Right lobe of liver (tissue), 6 donors: ENCODE results near the gene L3MBTL2. TPM values are rescaled to one million over a fixed set of nuclear protein-coding genes. Genes with fewer than 3 reads are reported as not detected.
"Not testable (repeated sequence)": the region's sequence is repeated elsewhere in the genome, so short reads cannot be mapped to it uniquely, and the experiment has no call there.

Source experiments
- ATAC-seq, 4 donors: fragments of 200-7000 bp; cut with Tn5 transposase; one replicate each; pipeline ENCODE4 v1.9.1; 2020; ENCODE audit warnings: mild to moderate bottlenecking in 4 of 4, moderate library complexity in 4 of 4
- DNase-seq, 3 donors: peaks; one replicate each; pipeline ENCODE4 v3.0.0-alpha.2; 2020
- H3K27ac ChIP-seq, 3 donors: fragments of 200-600 bp; one replicate each; pipeline ENCODE4 v1.8.0; 2022
- H3K27me3 ChIP-seq, 2 donors: fragments of 200-600 bp; one replicate each; pipeline ENCODE4 v1.8.0; 2022
- H3K36me3 ChIP-seq, 4 donors: fragments of 200-600 bp; sonication (generic) in 1 of 4; one replicate each; pipeline versions ENCODE4 v1.5.1 to v1.8.0; 2017 to 2022; ENCODE audit warnings: control low read depth in 1 of 4
- H3K4me1 ChIP-seq, 4 donors: fragments of 200-600 bp; sonication (generic) in 1 of 4; one replicate each; pipeline versions ENCODE4 v1.5.1 to v1.8.0; 2017 to 2022; ENCODE audit warnings: control low read depth in 1 of 4
- H3K4me3 ChIP-seq, 3 donors: fragments of 200-600 bp; one replicate each; pipeline ENCODE4 v1.8.0; 2022
- H3K9me3 ChIP-seq, 4 donors: fragments of 200-600 bp; sonication (generic) in 1 of 4; one replicate each; pipeline versions ENCODE4 v1.5.1 to v1.8.0; 2017 to 2022; ENCODE audit warnings: control low read depth in 1 of 4
- CTCF ChIP-seq, 4 donors: fragments of 200-600 bp in 3 of 4; fragments of 450-650 bp in 1 of 4; IDR thresholded peaks; one replicate each; pipeline versions ENCODE4 v1.5.1 to v1.8.0; 2016 to 2022; ENCODE audit warnings: antibody characterized with exemption in 4 of 4, mild to moderate bottlenecking in 2 of 4
- POLR2A ChIP-seq: fragments of 450-650 bp; IDR thresholded peaks from one replicate; pipeline ENCODE4 v1.6.1; 2017; ENCODE audit warnings: antibody characterized with exemption, mild to moderate bottlenecking
- WGBS: methylation state at CpG from one replicate; pipeline ENCODE4 v1.1.6; 2018; ENCODE audit warnings: low coverage, low lambda C conversion rate; ENCODE audit not compliant: insufficient coverage; ENCODE audit errors: missing lambda C conversion rate; 5-methylcytosine and 5-hydroxymethylcytosine counted together
- intact Hi-C, 2 donors: fragments of 100-400 bp; cut with DNase I; formaldehyde crosslinking; loops; one replicate each; pipeline versions ENCODE4 v1.11.2 to v1.14.1; 2022
- total RNA-seq, 6 experiments: library from RNA; depleted of rRNA in 2 of 6; stranded (reverse); fragments of >200 nt in 2 of 6; fragmentation: NEBNext Ultra II Directional in 3 of 6; extraction: Animal tissue kit (Norgen Biotek cat#: 25700) in 3 of 6; gene quantifications; one replicate each; pipeline versions ENCODE4 v1.1.0 to v1.2.4, GENCODE V29; 2016 to 2023
- donor health status: DM: no; HTN: yes; CAD: no.
- donor health status: DM: no; HTN: no; CAD: no.
- donor health status: DM: no; HTN: no; CAD: no.
- donor health status: DM: no; HTN: yes; CAD: no.
- donor health status: DM: no; HTN: yes; CAD: no.

The L3MBTL2 gene
- total RNA-seq, 6 experiments from 2014 or later = 6.6 to 11.7 (median 10.4) TPM

GRCh38 chr22:41175546-41175945 lies 29.6 kb upstream of the L3MBTL2 start:
- no peak overlapping the region for H3K27ac ChIP-seq
- H3K27me3 ChIP-seq = no peaks in the 10 kb centered on the region
- intact Hi-C loops = no loop called here
- DNase-seq (no peak), ATAC-seq (no peak)
- 61% methylated on average over 2 of the region's 2 CpGs for WGBS
- H3K36me3 ChIP-seq = peaks cover 11 to 86% (median 47%) of the 10 kb centered on the region in 4 donors
- TF ChIP-seq POLR2A = no peak
- TF ChIP-seq CTCF (IDR thresholded peaks at IDR 0.05) = no peak
- no peaks in the 10 kb centered on the region for H3K9me3 ChIP-seq
- peaks cover 0 to 7% (median 0%) of the 10 kb centered on the region in 4 donors for H3K4me1 ChIP-seq
- no peak overlapping the region for H3K4me3 ChIP-seq

- WGBS = 87% methylated on average over 10 of the region's 15 CpGs
- intact Hi-C loops = no loop called here
- TF ChIP-seq POLR2A (no peak), CTCF (IDR thresholded peaks at IDR 0.05) (no peak)
- DNase-seq (peak; percentile 38 to 59 (median 58)), ATAC-seq (peak; percentile 5 to 27 (median 14))
- peaks cover 0 to 2% (median 0%) of the 10 kb centered on the region in 4 donors for H3K4me1 ChIP-seq
- H3K36me3 ChIP-seq = peaks cover 11 to 75% (median 44%) of the 10 kb centered on the region in 4 donors
- H3K27me3 ChIP-seq = no peaks in the 10 kb centered on the region
- H3K9me3 ChIP-seq = no peaks in the 10 kb centered on the region
- no peak overlapping the region for H3K27ac ChIP-seq
- no peak overlapping the region for H3K4me3 ChIP-seq
Measured at GRCh38 chr22:41177040-41177621, 28.0 kb upstream of the L3MBTL2 start.

- ATAC-seq (peak; percentile 17 to 65 (median 38)), DNase-seq (peak in 2 of 3 donors; percentile 64 to 75)
- intact Hi-C loops = no loop called here
- Histone ChIP-seq H3K36me3 (peaks cover 11 to 68% (median 38%) of the 10 kb centered on the region in 4 donors), H3K4me3 (no peak overlapping the region), H3K27me3 (no peaks in the 10 kb centered on the region), H3K4me1 (no peaks in the 10 kb centered on the region), H3K9me3 (no peaks in the 10 kb centered on the region), H3K27ac (no peak overlapping the region)
- no peak for TF ChIP-seq POLR2A
- TF ChIP-seq CTCF (IDR thresholded peaks at IDR 0.05) = no peak
- 93% methylated on average over 2 of the region's 9 CpGs for WGBS
Measured at GRCh38 chr22:41177622-41178424, 27.3 kb upstream of the L3MBTL2 start.

- Histone ChIP-seq H3K27me3 (no peaks in the 10 kb centered on the region), H3K9me3 (no peaks in the 10 kb centered on the region), H3K4me3 (no peak overlapping the region), H3K27ac (no peak overlapping the region), H3K36me3 (peaks cover 10 to 61% (median 33%) of the 10 kb centered on the region in 4 donors), H3K4me1 (no peaks in the 10 kb centered on the region)
- no peak for TF ChIP-seq POLR2A
- no peak for TF ChIP-seq CTCF (IDR thresholded peaks at IDR 0.05)
- intact Hi-C loops = no loop called here
- 55% methylated on average over 7 of the region's 8 CpGs for WGBS
- ATAC-seq (peak; percentile 32 to 75 (median 68)), DNase-seq (peak; percentile 64 to 91 (median 83))
Measured at GRCh38 chr22:41178425-41178975, 26.6 kb upstream of the L3MBTL2 start.

GRCh38 chr22:41180362-41180761 lies 24.8 kb upstream of the L3MBTL2 start:
- H3K4me3 ChIP-seq, H3K27ac ChIP-seq, H3K4me1 ChIP-seq, H3K27me3 ChIP-seq, DNase-seq, H3K9me3 ChIP-seq, ATAC-seq: not testable (repeated sequence)
- intact Hi-C loops = loop anchor here in 1 of 2 donors (10.0 kb wide), 1 partner anchor 54 kb away; no protein-coding TSS in a partner anchor
- peaks cover 0 to 43% (median 19%) of the 10 kb centered on the region in 4 donors for H3K36me3 ChIP-seq
- 98% methylated on average over 6 of the region's 6 CpGs for WGBS
